Esophagus muscularis mucosa (tissue), 4 donors: ENCODE results near the gene SNX14. TPM values are rescaled to one million over a fixed set of nuclear protein-coding genes. Genes with fewer than 3 reads are reported as not detected.

Experiments used
- DNase-seq: peaks from one replicate; pipeline ENCODE4 v3.0.0-alpha.2; 2017; ENCODE audit errors: extremely low spot score
- H3K27ac ChIP-seq, 4 donors: fragments of 200-600 bp; sonication (generic); replicated peaks in 1 of 4; 1 replicate in 3 of 4; 2 replicates in 1 of 4; pipeline ENCODE4 v1.5.1; 2016 to 2019; ENCODE audit warnings: mild to moderate bottlenecking in 1 of 4
- H3K27me3 ChIP-seq, 4 donors: fragments of 200-600 bp; sonication (generic); one replicate each; pipeline versions ENCODE4 v1.5.1 to v1.6.0; 2016 to 2019
- H3K36me3 ChIP-seq, 4 donors: fragments of 200-600 bp; sonication (generic); one replicate each; pipeline ENCODE4 v1.5.1; 2016 to 2019
- H3K4me1 ChIP-seq, 4 donors: fragments of 200-600 bp; sonication (generic); one replicate each; pipeline ENCODE4 v1.5.1; 2016 to 2019
- H3K4me3 ChIP-seq, 4 donors: fragments of 200-600 bp; sonication (generic); 1 replicate in 2 of 4; 2 replicates in 2 of 4; pipeline ENCODE4 v1.5.1; 2016 to 2019; ENCODE audit warnings: mild to moderate bottlenecking in 4 of 4, moderate library complexity in 1 of 4
- H3K9me3 ChIP-seq, 4 donors: fragments of 200-600 bp; sonication (generic); 1 replicate in 3 of 4; 2 replicates in 1 of 4; pipeline ENCODE4 v1.5.1; 2016 to 2019
- CTCF ChIP-seq, 3 experiments: fragments of 200-600 bp in 2 of 3; fragments of 450-650 bp in 1 of 3; sonication (generic) in 2 of 3; IDR thresholded peaks; one replicate each; pipeline ENCODE4 v1.5.1; 2017 to 2019; ENCODE audit warnings: antibody characterized with exemption in 3 of 3, mild to moderate bottlenecking in 2 of 3, moderate library complexity in 1 of 3
- EP300 ChIP-seq: sonication (generic); formaldehyde crosslinking; IDR thresholded peaks from one replicate; pipeline ENCODE4 v1.6.1; 2017; ENCODE audit warnings: antibody characterized with exemption
- POLR2A ChIP-seq: fragments of 450-650 bp; IDR thresholded peaks from one replicate; pipeline ENCODE4 v1.6.1; 2017; ENCODE audit warnings: antibody characterized with exemption, moderate library complexity, mild to moderate bottlenecking, low read depth
- POLR2AphosphoS5 ChIP-seq, 2 donors: sonication (generic); formaldehyde crosslinking; IDR thresholded peaks; one replicate each; pipeline ENCODE4 v1.6.1; 2017; ENCODE audit warnings: antibody characterized with exemption in 2 of 2
- WGBS: methylation state at CpG from one replicate; pipeline ENCODE4 v1.1.5; 2018; 5-methylcytosine and 5-hydroxymethylcytosine counted together
- intact Hi-C: fragments of 100-400 bp; cut with DNase I; formaldehyde crosslinking; loops from one replicate; pipeline ENCODE4 v1.15.1; 2023
- total RNA-seq, 4 donors: library from RNA; depleted of rRNA; stranded (reverse); fragments of >200 nt; gene quantifications; one replicate each; pipeline versions ENCODE4 v1.1.0 to v1.2.1, GENCODE V29; 2016

SNX14 gene
- total RNA-seq, 4 donors from 2014 or later = 39.6 to 60.6 (median 41.5) TPM

DNA sequence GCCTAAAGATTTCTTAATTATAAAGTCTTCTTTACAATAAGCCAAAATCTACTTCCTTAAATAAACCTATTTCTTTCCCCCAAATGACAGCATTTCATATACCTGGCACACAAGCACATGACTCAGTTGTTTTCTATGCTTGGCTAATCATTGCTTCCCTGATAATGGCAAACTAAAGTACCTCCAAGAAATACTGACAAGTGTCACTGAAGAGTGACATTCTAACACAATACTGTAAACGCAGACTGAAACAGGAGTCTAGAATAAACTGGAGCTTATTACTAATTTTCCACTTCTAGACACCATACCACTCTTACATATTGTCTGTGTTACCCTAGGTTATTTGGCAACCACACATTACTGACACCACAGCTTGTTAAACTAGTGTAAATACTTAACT lies 34.7 kb upstream of the SNX14 start:
- Histone ChIP-seq H3K9me3 (no peaks in the 10 kb centered on the region), H3K27ac (no peak overlapping the region), H3K4me3 (no peak overlapping the region), H3K36me3 (peaks cover 26 to 85% (median 66%) of the 10 kb centered on the region in 4 donors), H3K4me1 (peaks cover 21 to 69% (median 49%) of the 10 kb centered on the region in 4 donors), H3K27me3 (no peaks in the 10 kb centered on the region)
- intact Hi-C loops = no loop called here
- no peak for DNase-seq
- TF ChIP-seq EP300 (no peak), CTCF (IDR thresholded peaks at IDR 0.05) (no peak)
- WGBS = 96% methylated on average over 1 of the region's 1 CpG

GRCh38 chr6:85620308-85620707 lies 26.6 kb upstream of the SNX14 start:
- Histone ChIP-seq H3K27me3 (no peaks in the 10 kb centered on the region), H3K36me3 (peaks cover 31 to 94% (median 80%) of the 10 kb centered on the region in 4 donors), H3K4me3 (no peak overlapping the region), H3K9me3 (no peaks in the 10 kb centered on the region), H3K27ac (no peak overlapping the region), H3K4me1 (peaks cover 0 to 11% (median 8%) of the 10 kb centered on the region in 4 donors)
- 81% methylated on average over 2 of the region's 2 CpGs for WGBS
- no peak for TF ChIP-seq POLR2A
- no peak for TF ChIP-seq EP300
- no peak for TF ChIP-seq CTCF (IDR thresholded peaks at IDR 0.05)
- TF ChIP-seq POLR2AphosphoS5 (IDR thresholded peaks at IDR 0.05) = no peak
- no peak for DNase-seq
- intact Hi-C loops = no loop called here

GRCh38 chr6:85614780-85615179 lies 21.1 kb upstream of the SNX14 start:
- Histone ChIP-seq H3K4me3 (no peak overlapping the region), H3K36me3 (peaks cover 37 to 100% (median 89%) of the 10 kb centered on the region in 4 donors), H3K4me1 (peaks cover 0 to 10% (median 5%) of the 10 kb centered on the region in 4 donors), H3K27ac (no peak overlapping the region), H3K27me3 (no peaks in the 10 kb centered on the region), H3K9me3 (no peaks in the 10 kb centered on the region)
- WGBS = 96% methylated on average over 17 of the region's 17 CpGs
- TF ChIP-seq POLR2AphosphoS5 (IDR thresholded peaks at IDR 0.05) (no peak), POLR2A (no peak), EP300 (no peak), CTCF (IDR thresholded peaks at IDR 0.05) (no peak)
- no peak for DNase-seq
- intact Hi-C loops = no loop called here

DNA sequence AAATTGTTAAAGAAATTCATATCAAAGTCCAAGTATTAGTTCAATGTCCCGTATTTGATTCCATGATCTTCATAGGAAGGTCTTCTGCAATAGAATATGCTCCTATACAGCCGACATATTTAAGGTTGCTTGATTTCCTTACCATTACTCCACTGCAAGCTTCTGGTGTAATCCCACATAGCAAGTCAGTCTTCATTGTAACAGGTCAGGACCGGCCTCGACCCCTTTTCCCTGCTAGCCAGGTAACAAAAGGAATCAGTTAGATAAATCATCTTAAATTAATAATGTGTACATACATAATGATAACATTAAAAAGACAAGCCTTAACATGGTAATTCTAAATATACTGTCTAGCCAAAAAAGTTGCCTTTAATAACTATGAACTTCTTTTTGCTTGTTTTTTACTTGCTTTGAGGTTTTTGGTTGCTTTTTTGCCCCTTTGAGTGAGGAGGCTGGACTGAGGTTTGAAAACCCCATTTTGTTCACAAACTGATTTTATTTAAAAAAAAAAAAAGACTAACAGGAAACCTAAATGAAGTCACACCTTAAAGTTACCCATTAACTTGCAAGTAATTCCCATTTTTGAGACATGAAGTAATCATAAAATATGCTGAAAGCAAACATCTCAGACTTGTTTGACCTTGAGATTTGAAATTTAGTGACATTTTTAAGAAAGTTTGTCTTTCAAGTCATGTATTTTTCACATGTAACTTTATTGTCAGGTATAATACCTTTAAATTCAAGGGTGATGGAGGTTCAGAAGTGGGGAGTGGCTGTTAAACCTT lies 19.2 kb upstream of the SNX14 start:
- no peak overlapping the region for H3K27ac ChIP-seq
- H3K36me3 ChIP-seq = peaks cover 26 to 97% (median 76%) of the 10 kb centered on the region in 4 donors
- no peak overlapping the region for H3K4me3 ChIP-seq
- no peaks in the 10 kb centered on the region for H3K27me3 ChIP-seq
- intact Hi-C loops = no loop called here
- DNase-seq = no peak
- H3K9me3 ChIP-seq = no peaks in the 10 kb centered on the region
- WGBS = 91% methylated on average over 4 of the region's 4 CpGs
- H3K4me1 ChIP-seq = peaks cover 0 to 10% (median 5%) of the 10 kb centered on the region in 4 donors
- TF ChIP-seq EP300 (no peak), POLR2A (no peak), POLR2AphosphoS5 (IDR thresholded peaks at IDR 0.05) (no peak), CTCF (IDR thresholded peaks at IDR 0.05) (no peak)
